HG02840 (cell line): ENCODE data around the gene MOSPD3.

Experiments used
- ATAC-seq: cut with Tn5 transposase; IDR thresholded peaks from one replicate; pipeline ENCODE4 v1.9.1; 2021; ENCODE audit warnings: mild to moderate bottlenecking, moderate library complexity, moderate number of reproducible peaks; ENCODE audit not compliant: unreplicated experiment, low FRiP score

MOSPD3 gene

GRCh38 chr7:100574362-100575205, 37.8 kb upstream of the MOSPD3 start:
- no peak for ATAC-seq

GRCh38 chr7:100575206-100575631, 37.1 kb upstream of the MOSPD3 start:
- ATAC-seq = no peak

GRCh38 chr7:100575746-100576383, 36.5 kb upstream of the MOSPD3 start:
- no peak for ATAC-seq

- no peak for ATAC-seq
These were observed 35.9 kb upstream of the MOSPD3 start for GRCh38 chr7:100576384-100576993.

GRCh38 chr7:100577103-100577502, 35.2 kb upstream of the MOSPD3 start:
- no peak for ATAC-seq

- ATAC-seq = no peak
These were observed 34.8 kb upstream of the MOSPD3 start for GRCh38 chr7:100577507-100577906.

- no peak for ATAC-seq
These were observed 33.8 kb upstream of the MOSPD3 start for GRCh38 chr7:100578246-100579183.

GRCh38 chr7:100580466-100581283, 31.7 kb upstream of the MOSPD3 start:
- no peak for ATAC-seq

- no peak for ATAC-seq
These were observed 30.2 kb upstream of the MOSPD3 start for GRCh38 chr7:100582041-100582579.

GRCh38 chr7:100582650-100583049, 29.7 kb upstream of the MOSPD3 start:
- no peak for ATAC-seq

GRCh38 chr7:100583132-100584053, 28.9 kb upstream of the MOSPD3 start:
- no peak for ATAC-seq

GRCh38 chr7:100584054-100584682, 28.2 kb upstream of the MOSPD3 start:
- ATAC-seq = no peak

- no peak for ATAC-seq
These were observed 27.4 kb upstream of the MOSPD3 start for GRCh38 chr7:100584683-100585510.

GRCh38 chr7:100585511-100586265, 26.7 kb upstream of the MOSPD3 start, which contains the start of gene LRCH4:
Gene LRCH4, minus strand, starts transcription at chr7:100586129. Its CDS starts 29 bp downstream, at chr7:100586100.
- no peak for ATAC-seq

GRCh38 chr7:100586266-100587025, 25.9 kb upstream of the MOSPD3 start, which contains the start of gene FBXO24:
Gene FBXO24, plus strand, starts transcription at chr7:100586328. Its CDS starts 298 bp downstream, at chr7:100586626.
- peak; percentile 86 for ATAC-seq
